ENCODE measurements around the gene ASPA. TPM values are rescaled to one million over a fixed set of nuclear protein-coding genes. Genes with fewer than 3 reads are reported as not detected.
"Not testable (repeated sequence)": the region's sequence is repeated elsewhere in the genome, so short reads cannot be mapped to it uniquely, and the experiment has no call there.

ASPA gene
- total RNA-seq, 4 donors from 2014 or later = 4.5 to 14.7 (median 6.2) TPM

- no peak for DNase-seq (ENCODE audit: low spot score)
- TF ChIP-seq, protein P1, sequence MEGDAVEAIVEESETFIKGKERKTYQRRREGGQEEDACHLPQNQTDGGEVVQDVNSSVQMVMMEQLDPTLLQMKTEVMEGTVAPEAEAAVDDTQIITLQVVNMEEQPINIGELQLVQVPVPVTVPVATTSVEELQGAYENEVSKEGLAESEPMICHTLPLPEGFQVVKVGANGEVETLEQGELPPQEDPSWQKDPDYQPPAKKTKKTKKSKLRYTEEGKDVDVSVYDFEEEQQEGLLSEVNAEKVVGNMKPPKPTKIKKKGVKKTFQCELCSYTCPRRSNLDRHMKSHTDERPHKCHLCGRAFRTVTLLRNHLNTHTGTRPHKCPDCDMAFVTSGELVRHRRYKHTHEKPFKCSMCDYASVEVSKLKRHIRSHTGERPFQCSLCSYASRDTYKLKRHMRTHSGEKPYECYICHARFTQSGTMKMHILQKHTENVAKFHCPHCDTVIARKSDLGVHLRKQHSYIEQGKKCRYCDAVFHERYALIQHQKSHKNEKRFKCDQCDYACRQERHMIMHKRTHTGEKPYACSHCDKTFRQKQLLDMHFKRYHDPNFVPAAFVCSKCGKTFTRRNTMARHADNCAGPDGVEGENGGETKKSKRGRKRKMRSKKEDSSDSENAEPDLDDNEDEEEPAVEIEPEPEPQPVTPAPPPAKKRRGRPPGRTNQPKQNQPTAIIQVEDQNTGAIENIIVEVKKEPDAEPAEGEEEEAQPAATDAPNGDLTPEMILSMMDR (IDR thresholded peaks at IDR 0.05) = no peak
- no peak for ATAC-seq (ENCODE audit: low FRiP score)
Measured at GRCh38 chr17:3507071-3507470, 31.3 kb downstream of the ASPA start.

- TF ChIP-seq, protein P1 (IDR thresholded peaks at IDR 0.05) = no peak
Measured at GRCh38 chr17:3507869-3508268, 32.1 kb downstream of the ASPA start.

DNA sequence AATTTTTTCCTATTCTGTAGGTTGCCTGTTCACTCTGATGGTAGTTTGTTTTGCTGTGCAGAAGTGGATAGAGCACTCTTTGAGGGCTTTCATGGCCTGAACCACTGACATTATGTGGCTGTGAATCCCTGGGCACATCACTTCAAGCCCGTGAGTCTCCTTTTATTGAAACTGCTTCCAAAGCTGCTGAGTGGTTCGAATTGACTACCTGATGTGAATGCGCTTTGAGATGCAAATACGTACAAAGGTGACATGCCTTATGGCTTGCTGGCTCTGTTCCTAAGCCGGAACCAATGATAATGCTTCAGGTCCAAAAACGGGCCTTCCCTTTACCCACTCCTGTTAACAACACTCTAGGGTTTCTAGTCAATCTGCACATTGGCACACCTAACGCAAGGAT, 34.3 kb downstream of the ASPA start:
- TF ChIP-seq, protein P1 (IDR thresholded peaks at IDR 0.05) = no peak
- ATAC-seq (ENCODE audit: low FRiP score) (no peak), DNase-seq (ENCODE audit: low spot score) (no peak)

More at GRCh38 chr17:3507869-3508268, 32.1 kb downstream of the ASPA start:
- no peak for ATAC-seq (ENCODE audit: low FRiP score)
- DNase-seq (ENCODE audit: low spot score) = no peak

DNA sequence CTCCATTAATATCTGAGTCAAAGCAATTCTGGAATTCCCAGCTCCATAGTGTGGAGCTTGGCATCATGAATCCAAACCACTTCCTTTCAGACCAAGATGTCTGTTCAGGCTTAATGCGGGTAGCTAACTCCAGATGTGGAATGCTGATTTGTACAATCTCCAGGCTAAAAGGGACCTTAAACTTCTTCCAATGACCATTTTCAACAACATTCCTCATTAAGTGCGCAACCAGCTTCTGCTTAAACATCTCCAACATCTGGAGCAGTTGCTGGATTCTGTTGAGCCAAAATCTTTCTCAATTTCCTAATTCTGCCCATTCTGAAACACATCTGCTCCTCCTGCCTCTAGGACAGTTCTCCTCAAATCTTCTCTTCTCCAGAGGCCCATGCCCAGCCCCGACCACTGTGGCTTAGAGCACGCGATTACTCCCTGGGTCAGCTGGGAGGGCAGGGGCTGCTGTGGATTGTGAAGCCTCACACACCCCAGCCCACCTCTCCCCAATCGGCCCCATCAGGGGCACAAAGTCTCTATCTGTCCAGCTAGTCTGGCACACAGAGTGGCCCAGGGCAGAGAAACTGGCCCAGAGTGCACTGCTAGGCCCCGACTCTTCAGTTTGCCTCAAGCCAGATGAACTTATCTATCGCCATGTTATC, 36.2 kb downstream of the ASPA start:
- TF ChIP-seq, protein P1 (IDR thresholded peaks at IDR 0.05) = no peak
- no peak for DNase-seq (ENCODE audit: low spot score)
- no peak for ATAC-seq (ENCODE audit: low FRiP score)

- peak; percentile 62 for ATAC-seq (ENCODE audit: low FRiP score)
- TF ChIP-seq, protein P1 (IDR thresholded peaks at IDR 0.05) = no peak
- no peak for DNase-seq (ENCODE audit: low spot score)
Measured at GRCh38 chr17:3512505-3513171, 36.8 kb downstream of the ASPA start.

DNA sequence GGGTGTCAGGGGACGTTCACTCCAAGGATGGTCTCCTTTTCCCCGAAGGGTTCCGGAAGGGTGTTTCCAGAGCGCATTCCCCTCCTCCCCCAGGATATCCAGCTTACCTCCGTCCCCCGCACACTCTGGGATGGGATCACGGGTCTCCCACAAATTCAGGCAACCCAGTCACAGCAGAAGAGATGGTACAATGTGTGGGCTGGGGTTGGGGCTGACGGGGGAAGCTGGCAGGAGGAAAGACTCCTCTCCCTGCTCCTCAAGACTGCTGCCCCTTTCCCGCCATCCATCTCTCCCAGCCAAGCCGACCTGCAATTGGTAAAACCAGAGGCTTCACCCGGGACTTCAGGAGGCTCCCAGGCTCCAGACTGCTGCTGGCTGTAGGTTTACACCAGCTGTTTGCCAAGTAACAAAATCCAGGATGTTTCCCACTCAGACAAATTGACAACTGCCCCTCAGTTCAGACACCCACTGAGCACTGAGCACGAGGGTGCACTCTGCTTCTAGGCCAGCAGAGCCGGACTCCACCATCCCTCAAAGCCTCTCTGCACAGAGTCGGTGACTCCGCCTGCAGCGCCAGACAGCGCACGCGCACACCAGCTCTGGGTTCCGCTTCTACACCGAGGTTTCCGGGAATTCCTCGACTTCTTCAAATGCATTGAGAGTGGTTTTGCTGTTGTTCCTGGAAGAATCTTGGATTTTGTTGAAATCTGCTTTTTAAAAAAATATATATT, 37.7 kb downstream of the ASPA start:
- no peak for DNase-seq (ENCODE audit: low spot score)
- no peak for ATAC-seq (ENCODE audit: low FRiP score)

DNA sequence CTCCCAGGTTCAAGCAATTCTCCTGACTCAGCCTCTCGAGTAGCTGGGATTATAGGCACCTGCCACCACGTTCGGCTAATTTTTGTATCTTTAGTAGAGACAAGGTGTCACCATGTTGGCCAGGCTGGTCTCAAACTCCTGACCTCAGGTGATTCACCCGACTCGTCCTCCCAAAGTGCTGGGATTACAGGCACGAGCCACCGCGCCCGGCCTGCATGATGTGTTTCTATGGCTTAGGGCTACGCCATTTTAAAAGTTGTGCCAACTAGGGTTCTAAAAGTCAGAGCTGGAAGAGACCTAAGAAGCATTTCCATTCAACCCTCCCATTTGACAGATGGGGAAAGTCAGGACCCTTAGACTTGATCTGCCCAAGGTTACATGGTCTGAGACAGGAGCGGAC, 38.4 kb downstream of the ASPA start:
- not testable (repeated sequence) for ATAC-seq (ENCODE audit: low FRiP score); DNase-seq (ENCODE audit: low spot score)

More for the DNA sequence above, 37.7 kb downstream of the ASPA start:
- TF ChIP-seq, protein P1 (IDR thresholded peaks at IDR 0.05) = no peak
